OCI-LY3 (cell line): ENCODE measurements around the gene RGS1.

Source experiments
- H2AFZ ChIP-seq: fragments of 200-600, 300-600 bp; shearing (Covaris generic); 2 replicates; pipeline ENCODE4 v1.6.0; 2014; ENCODE audit warnings: antibody characterized with exemption, low read depth, low read length
- H3K27ac ChIP-seq: fragments of 200-600, 300-600 bp; sonication (generic); 2 replicates; pipeline ENCODE4 v1.5.1; 2014; ENCODE audit warnings: mild to moderate bottlenecking, low read length, moderate library complexity, mixed read lengths
- H3K27me3 ChIP-seq: fragments of 200-600, 300-600 bp; sonication (generic); 2 replicates; pipeline ENCODE4 v1.6.1; 2014; ENCODE audit warnings: low read depth, low read length, mixed read lengths
- H3K36me3 ChIP-seq: fragments of 200-600, 300-600 bp; sonication (generic); replicated peaks from 2 replicates; pipeline ENCODE3; 2014; ENCODE audit warnings: low read depth, low read length, mixed read lengths
- H3K4me1 ChIP-seq: fragments of 300-600, 200-600 bp; sonication (generic); 2 replicates; pipeline ENCODE4 v1.6.1; 2014; ENCODE audit warnings: low read length, mixed read lengths
- H3K4me2 ChIP-seq: fragments of 200-600, 300-600 bp; sonication (generic); 2 replicates; pipeline ENCODE4 v1.6.1; 2014; ENCODE audit warnings: low read length, mixed read lengths
- H3K4me3 ChIP-seq: fragments of 300-600, 200-600 bp; sonication (generic); 2 replicates; pipeline ENCODE4 v1.5.1; 2014; ENCODE audit warnings: antibody characterized with exemption, mild to moderate bottlenecking, low read length, moderate library complexity
- H3K79me2 ChIP-seq: fragments of 300-600, 200-600 bp; shearing (Covaris generic); 2 replicates; pipeline ENCODE4 v1.6.1; 2014; ENCODE audit warnings: mild to moderate bottlenecking, low read length, mixed read lengths
- H3K9ac ChIP-seq: fragments of 300-600, 200-600 bp; shearing (Covaris generic); 2 replicates; pipeline ENCODE4 v1.6.0; 2014; ENCODE audit warnings: mild to moderate bottlenecking, low read length, moderate library complexity
- H3K9me3 ChIP-seq: fragments of 200-600, 300-600 bp; shearing (Covaris generic); 2 replicates; pipeline ENCODE4 v1.6.1; 2014; ENCODE audit warnings: low read length, mixed read lengths; ENCODE audit not compliant: insufficient read depth
- H4K20me1 ChIP-seq: fragments of 200-600, 300-600 bp; sonication (generic); 2 replicates; pipeline ENCODE4 v1.6.1; 2016; ENCODE audit warnings: low read length, mixed read lengths; ENCODE audit not compliant: insufficient read depth
- EZH2phosphoT487 ChIP-seq: fragments of 200-600 bp; shearing (Covaris generic); IDR thresholded peaks from 2 replicates; pipeline ENCODE4 v1.6.1; 2018; ENCODE audit warnings: antibody characterized with exemption, mixed run types, low read depth
- TF ChIP-seq, protein P1 (sequence below): fragments of 200-600, 300-600 bp; sonication (generic); IDR thresholded peaks from 2 replicates; pipeline ENCODE4 v1.5.1; 2014; ENCODE audit warnings: antibody characterized with exemption, low read length, low read depth

RGS1 gene

GRCh38 chr1:192539297-192540092 is 36.1 kb upstream of the RGS1 start:
- H3K9ac ChIP-seq = peak overlapping the region; percentile 64
- peaks cover 6% of the 10 kb centered on the region; the same call in 1 of the 2 replicates for H3K79me2 ChIP-seq
- H3K27ac ChIP-seq = peak overlapping the region; percentile 91
- H3K4me1 ChIP-seq = peaks cover 93% of the 10 kb centered on the region
- peak overlapping the region; percentile 7 for H3K4me3 ChIP-seq
- H4K20me1 ChIP-seq = no peaks in the 10 kb centered on the region
- H2AFZ ChIP-seq = no peak overlapping the region
- TF ChIP-seq, protein P1, sequence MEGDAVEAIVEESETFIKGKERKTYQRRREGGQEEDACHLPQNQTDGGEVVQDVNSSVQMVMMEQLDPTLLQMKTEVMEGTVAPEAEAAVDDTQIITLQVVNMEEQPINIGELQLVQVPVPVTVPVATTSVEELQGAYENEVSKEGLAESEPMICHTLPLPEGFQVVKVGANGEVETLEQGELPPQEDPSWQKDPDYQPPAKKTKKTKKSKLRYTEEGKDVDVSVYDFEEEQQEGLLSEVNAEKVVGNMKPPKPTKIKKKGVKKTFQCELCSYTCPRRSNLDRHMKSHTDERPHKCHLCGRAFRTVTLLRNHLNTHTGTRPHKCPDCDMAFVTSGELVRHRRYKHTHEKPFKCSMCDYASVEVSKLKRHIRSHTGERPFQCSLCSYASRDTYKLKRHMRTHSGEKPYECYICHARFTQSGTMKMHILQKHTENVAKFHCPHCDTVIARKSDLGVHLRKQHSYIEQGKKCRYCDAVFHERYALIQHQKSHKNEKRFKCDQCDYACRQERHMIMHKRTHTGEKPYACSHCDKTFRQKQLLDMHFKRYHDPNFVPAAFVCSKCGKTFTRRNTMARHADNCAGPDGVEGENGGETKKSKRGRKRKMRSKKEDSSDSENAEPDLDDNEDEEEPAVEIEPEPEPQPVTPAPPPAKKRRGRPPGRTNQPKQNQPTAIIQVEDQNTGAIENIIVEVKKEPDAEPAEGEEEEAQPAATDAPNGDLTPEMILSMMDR = no peak
- no peak for TF ChIP-seq EZH2phosphoT487
- H3K9me3 ChIP-seq = no peaks in the 10 kb centered on the region
- H3K4me2 ChIP-seq = peak overlapping the region; percentile 60
- H3K36me3 ChIP-seq = peaks cover 6% of the 10 kb centered on the region
- H3K27me3 ChIP-seq = no peaks in the 10 kb centered on the region

DNA sequence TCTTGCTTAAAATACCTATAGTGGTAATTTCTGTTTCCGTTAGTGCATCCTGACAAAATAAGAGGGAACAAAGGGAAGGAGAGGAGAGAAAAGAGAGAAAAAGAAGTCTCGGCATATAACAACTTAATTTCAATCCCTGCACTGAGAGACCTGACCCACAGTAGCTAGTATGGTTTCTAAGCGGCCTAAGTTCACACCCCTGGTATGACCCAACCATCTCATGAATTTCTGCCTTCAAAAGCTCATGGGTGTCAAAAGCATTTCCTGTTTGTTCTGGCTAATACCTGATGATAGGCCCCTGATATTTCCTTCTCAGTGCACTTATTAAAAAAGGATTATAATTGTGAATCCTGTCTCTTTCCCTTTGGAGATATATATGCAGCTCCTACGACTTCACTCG is 32.1 kb upstream of the RGS1 start:
- no peak overlapping the region for H3K9ac ChIP-seq
- no peaks in the 10 kb centered on the region for H4K20me1 ChIP-seq
- peak overlapping the region; percentile 93 for H3K27ac ChIP-seq
- H3K4me2 ChIP-seq = no peak overlapping the region
- TF ChIP-seq, protein P1 = no peak
- no peak for TF ChIP-seq EZH2phosphoT487
- no peak overlapping the region for H3K4me3 ChIP-seq
- peaks cover 91% of the 10 kb centered on the region for H3K4me1 ChIP-seq
- H3K79me2 ChIP-seq = peaks cover 6% of the 10 kb centered on the region; the same call in 1 of the 2 replicates
- no peaks in the 10 kb centered on the region for H3K9me3 ChIP-seq
- H3K36me3 ChIP-seq = no peaks in the 10 kb centered on the region
- H3K27me3 ChIP-seq = no peaks in the 10 kb centered on the region
- H2AFZ ChIP-seq = no peak overlapping the region

DNA sequence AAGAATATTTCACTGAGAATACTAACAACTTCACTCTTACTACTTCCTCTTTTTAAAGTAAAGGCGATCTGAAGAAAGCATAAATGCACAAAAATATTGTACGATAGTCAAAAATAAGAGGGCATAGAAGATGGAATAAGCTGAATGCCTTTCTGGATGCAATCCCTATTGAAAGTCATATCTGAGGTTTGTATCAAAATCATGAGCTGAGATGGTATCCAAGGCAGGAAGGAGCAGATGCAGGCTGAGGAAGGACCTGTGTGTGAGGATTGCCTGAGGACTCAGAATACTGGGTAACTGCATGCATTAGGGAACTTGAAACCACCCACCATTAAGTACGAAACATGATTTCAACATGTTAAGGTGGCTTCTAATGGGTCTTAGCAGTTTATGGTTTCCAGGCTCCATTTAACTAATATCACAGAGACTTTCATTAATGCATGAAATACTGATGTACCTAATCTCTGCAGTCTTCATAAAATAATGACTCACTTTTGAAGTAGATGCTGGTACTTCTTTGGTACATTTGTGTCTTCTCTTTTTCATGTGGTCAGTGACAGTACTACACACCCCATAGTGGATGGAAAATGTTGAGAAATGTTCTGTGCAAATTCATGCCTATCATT is 29.6 kb upstream of the RGS1 start:
- Histone ChIP-seq H3K4me2 (peak overlapping the region; percentile 85), H2AFZ (no peak overlapping the region), H3K4me3 (peak overlapping the region; percentile 66), H3K27me3 (no peaks in the 10 kb centered on the region), H3K36me3 (no peaks in the 10 kb centered on the region), H3K9me3 (no peaks in the 10 kb centered on the region), H3K27ac (peak overlapping the region; percentile 93), H3K79me2 (peaks cover 4% of the 10 kb centered on the region; the same call in 1 of the 2 replicates), H3K9ac (peak overlapping the region; percentile 72), H3K4me1 (peaks cover 94% of the 10 kb centered on the region), H4K20me1 (no peaks in the 10 kb centered on the region)
- TF ChIP-seq, protein P1 = peak; percentile 27
- TF ChIP-seq EZH2phosphoT487 = no peak

GRCh38 chr1:192546596-192547190 is 28.9 kb upstream of the RGS1 start:
- no peak for TF ChIP-seq EZH2phosphoT487
- TF ChIP-seq, protein P1 = no peak
- Histone ChIP-seq H3K36me3 (no peaks in the 10 kb centered on the region), H3K27ac (peak overlapping the region; percentile 93), H3K9ac (peak overlapping the region; percentile 72), H3K4me2 (peak overlapping the region; percentile 85), H3K4me1 (peaks cover 94% of the 10 kb centered on the region), H2AFZ (peak overlapping the region; percentile 53), H3K9me3 (no peaks in the 10 kb centered on the region), H3K79me2 (no peaks in the 10 kb centered on the region), H3K27me3 (no peaks in the 10 kb centered on the region), H4K20me1 (no peaks in the 10 kb centered on the region), H3K4me3 (peak overlapping the region; percentile 66)
